KMS-11 (cell line): ENCODE results near the gene NFKBIL1.

Experiments used
- H2AFZ ChIP-seq: fragments of 200-600 bp; sonication (generic); 2 replicates; pipeline ENCODE4 v1.6.1; 2016; ENCODE audit warnings: antibody characterized with exemption, mixed run types, low read depth
- H3K27ac ChIP-seq: fragments of 200-600 bp; sonication (generic); 2 replicates; pipeline ENCODE4 v1.6.1; 2016; ENCODE audit warnings: mild to moderate bottlenecking, mixed run types
- H3K27me3 ChIP-seq: fragments of 200-600 bp; sonication (generic); 2 replicates; pipeline ENCODE4 v1.6.1; 2017; ENCODE audit warnings: mild to moderate bottlenecking, low read depth, mixed run types, moderate library complexity; ENCODE audit not compliant: insufficient read depth
- H3K36me3 ChIP-seq: fragments of 200-600 bp; sonication (generic); 2 replicates; pipeline ENCODE4 v1.6.1; 2017; ENCODE audit warnings: mild to moderate bottlenecking, mixed run types; ENCODE audit not compliant: insufficient read depth
- H3K4me1 ChIP-seq: fragments of 200-600 bp; sonication (generic); 2 replicates; pipeline ENCODE4 v1.6.1; 2016; ENCODE audit warnings: mild to moderate bottlenecking, low read depth, mixed run types; ENCODE audit not compliant: poor library complexity, severe bottlenecking
- H3K4me2 ChIP-seq: fragments of 200-600 bp; sonication (generic); 2 replicates; pipeline ENCODE4 v1.7.0; 2016; ENCODE audit warnings: mild to moderate bottlenecking, mixed run types
- H3K4me3 ChIP-seq: fragments of 200-600 bp; sonication (generic); IDR thresholded peaks from 2 replicates; pipeline ENCODE4 v1.6.1; 2017; ENCODE audit warnings: low read depth, low read length, mixed read lengths; ENCODE audit not compliant: insufficient read depth
- H3K79me2 ChIP-seq: fragments of 200-600 bp; sonication (generic); 2 replicates; pipeline ENCODE4 v1.6.1; 2016; ENCODE audit warnings: low read depth, mixed run types; ENCODE audit not compliant: insufficient read depth
- H3K9ac ChIP-seq: fragments of 200-600 bp; sonication (generic); 2 replicates; pipeline ENCODE4 v1.6.1; 2016; ENCODE audit warnings: mild to moderate bottlenecking, mixed run types
- H4K20me1 ChIP-seq: fragments of 200-600 bp; sonication (generic); 2 replicates; pipeline ENCODE4 v1.6.1; 2016; ENCODE audit warnings: mild to moderate bottlenecking, mixed run types; ENCODE audit not compliant: insufficient read depth
- CTCF ChIP-seq: fragments of 200-600 bp; sonication (generic); conservative IDR thresholded peaks from 2 replicates; pipeline ENCODE4 v1.6.1; 2017; ENCODE audit warnings: low read depth, mild to moderate bottlenecking, antibody characterized with exemption, low read length, moderate library complexity, mixed read lengths

The NFKBIL1 gene

DNA sequence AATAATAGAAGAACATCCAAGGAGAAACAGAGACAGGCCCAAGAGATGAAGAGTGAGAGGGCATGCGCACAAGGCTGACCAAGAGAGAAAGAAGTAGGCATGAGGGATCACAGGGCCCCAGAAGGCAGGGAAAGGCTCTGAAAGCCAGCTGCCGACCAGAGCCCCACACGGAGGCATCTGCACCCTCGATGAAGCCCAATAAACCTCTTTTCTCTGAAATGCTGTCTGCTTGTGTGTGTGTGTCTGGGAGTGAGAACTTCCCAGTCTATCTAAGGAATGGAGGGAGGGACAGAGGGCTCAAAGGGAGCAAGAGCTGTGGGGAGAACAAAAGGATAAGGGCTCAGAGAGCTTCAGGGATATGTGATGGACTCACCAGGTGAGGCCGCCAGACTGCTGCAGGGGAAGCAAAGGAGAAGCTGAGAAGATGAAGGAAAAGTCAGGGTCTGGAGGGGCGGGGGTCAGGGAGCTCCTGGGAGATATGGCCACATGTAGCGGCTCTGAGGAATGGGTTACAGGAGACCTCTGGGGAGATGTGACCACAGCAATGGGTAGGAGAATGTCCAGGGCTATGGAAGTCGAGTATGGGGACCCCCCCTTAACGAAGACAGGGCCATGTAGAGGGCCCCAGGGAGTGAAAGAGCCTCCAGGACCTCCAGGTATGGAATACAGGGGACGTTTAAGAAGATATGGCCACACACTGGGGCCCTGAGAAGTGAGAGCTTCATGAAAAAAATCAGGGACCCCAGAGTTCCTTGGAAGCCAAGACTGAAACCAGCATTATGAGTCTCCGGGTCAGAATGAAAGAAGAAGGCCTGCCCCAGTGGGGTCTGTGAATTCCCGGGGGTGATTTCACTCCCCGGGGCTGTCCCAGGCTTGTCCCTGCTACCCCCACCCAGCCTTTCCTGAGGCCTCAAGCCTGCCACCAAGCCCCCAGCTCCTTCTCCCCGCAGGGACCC is 27.0 kb downstream of the NFKBIL1 start:
- no peak overlapping the region for H3K9ac ChIP-seq
- no peak overlapping the region for H3K27ac ChIP-seq
- no peak overlapping the region for H3K4me3 ChIP-seq
- H3K27me3 ChIP-seq, result peaks cover 63% of the 10 kb centered on the region
- TF ChIP-seq CTCF, result no peak
- no peak overlapping the region for H3K4me2 ChIP-seq
- peaks cover 26% of the 10 kb centered on the region for H3K4me1 ChIP-seq
- no peak overlapping the region for H2AFZ ChIP-seq
- no peaks in the 10 kb centered on the region for H3K36me3 ChIP-seq
- H4K20me1 ChIP-seq, result no peaks in the 10 kb centered on the region
- H3K79me2 ChIP-seq, result no peaks in the 10 kb centered on the region

DNA sequence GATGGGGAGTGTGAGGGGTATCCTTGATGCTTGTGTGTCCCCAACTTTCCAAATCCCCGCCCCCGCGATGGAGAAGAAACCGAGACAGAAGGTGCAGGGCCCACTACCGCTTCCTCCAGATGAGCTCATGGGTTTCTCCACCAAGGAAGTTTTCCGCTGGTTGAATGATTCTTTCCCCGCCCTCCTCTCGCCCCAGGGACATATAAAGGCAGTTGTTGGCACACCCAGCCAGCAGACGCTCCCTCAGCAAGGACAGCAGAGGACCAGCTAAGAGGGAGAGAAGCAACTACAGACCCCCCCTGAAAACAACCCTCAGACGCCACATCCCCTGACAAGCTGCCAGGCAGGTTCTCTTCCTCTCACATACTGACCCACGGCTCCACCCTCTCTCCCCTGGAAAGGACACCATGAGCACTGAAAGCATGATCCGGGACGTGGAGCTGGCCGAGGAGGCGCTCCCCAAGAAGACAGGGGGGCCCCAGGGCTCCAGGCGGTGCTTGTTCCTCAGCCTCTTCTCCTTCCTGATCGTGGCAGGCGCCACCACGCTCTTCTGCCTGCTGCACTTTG is 28.0 kb downstream of the NFKBIL1 start, which contains the start of gene TNF:
Gene TNF (plus strand): TSS at position 231 of the 567 bp plus-strand sequence. CDS start 177 bp downstream, at position 408.
- no peak within 1 kb of the TSS for H3K4me3 ChIP-seq
- H3K79me2 ChIP-seq, result no peaks in the 10 kb centered on the region
- no peak within 1 kb of the TSS for H3K4me2 ChIP-seq
- H3K9ac ChIP-seq, result no peak within 1 kb of the TSS
- H2AFZ ChIP-seq, result no peak within 1 kb of the TSS
- peaks cover 15% of the 10 kb centered on the region for H3K4me1 ChIP-seq
- H3K27me3 ChIP-seq, result peaks cover 58% of the 10 kb centered on the region
- H4K20me1 ChIP-seq, result no peaks in the 10 kb centered on the region
- TF ChIP-seq CTCF, result no peak
- no peak within 1 kb of the TSS for H3K27ac ChIP-seq
- no peaks in the 10 kb centered on the region for H3K36me3 ChIP-seq

DNA sequence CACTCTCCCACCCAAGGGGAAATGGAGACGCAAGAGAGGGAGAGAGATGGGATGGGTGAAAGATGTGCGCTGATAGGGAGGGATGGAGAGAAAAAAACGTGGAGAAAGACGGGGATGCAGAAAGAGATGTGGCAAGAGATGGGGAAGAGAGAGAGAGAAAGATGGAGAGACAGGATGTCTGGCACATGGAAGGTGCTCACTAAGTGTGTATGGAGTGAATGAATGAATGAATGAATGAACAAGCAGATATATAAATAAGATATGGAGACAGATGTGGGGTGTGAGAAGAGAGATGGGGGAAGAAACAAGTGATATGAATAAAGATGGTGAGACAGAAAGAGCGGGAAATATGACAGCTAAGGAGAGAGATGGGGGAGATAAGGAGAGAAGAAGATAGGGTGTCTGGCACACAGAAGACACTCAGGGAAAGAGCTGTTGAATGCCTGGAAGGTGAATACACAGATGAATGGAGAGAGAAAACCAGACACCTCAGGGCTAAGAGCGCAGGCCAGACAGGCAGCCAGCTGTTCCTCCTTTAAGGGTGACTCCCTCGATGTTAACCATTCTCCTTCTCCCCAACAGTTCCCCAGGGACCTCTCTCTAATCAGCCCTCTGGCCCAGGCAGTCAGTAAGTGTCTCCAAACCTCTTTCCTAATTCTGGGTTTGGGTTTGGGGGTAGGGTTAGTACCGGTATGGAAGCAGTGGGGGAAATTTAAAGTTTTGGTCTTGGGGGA is 28.7 kb downstream of the NFKBIL1 start:
- no peak for TF ChIP-seq CTCF
- Histone ChIP-seq H3K79me2 (no peaks in the 10 kb centered on the region), H3K27ac (no peak overlapping the region), H4K20me1 (no peaks in the 10 kb centered on the region), H3K27me3 (peaks cover 61% of the 10 kb centered on the region), H3K9ac (no peak overlapping the region), H3K4me1 (peaks cover 17% of the 10 kb centered on the region), H2AFZ (no peak overlapping the region), H3K36me3 (no peaks in the 10 kb centered on the region), H3K4me3 (no peak overlapping the region), H3K4me2 (no peak overlapping the region)

DNA sequence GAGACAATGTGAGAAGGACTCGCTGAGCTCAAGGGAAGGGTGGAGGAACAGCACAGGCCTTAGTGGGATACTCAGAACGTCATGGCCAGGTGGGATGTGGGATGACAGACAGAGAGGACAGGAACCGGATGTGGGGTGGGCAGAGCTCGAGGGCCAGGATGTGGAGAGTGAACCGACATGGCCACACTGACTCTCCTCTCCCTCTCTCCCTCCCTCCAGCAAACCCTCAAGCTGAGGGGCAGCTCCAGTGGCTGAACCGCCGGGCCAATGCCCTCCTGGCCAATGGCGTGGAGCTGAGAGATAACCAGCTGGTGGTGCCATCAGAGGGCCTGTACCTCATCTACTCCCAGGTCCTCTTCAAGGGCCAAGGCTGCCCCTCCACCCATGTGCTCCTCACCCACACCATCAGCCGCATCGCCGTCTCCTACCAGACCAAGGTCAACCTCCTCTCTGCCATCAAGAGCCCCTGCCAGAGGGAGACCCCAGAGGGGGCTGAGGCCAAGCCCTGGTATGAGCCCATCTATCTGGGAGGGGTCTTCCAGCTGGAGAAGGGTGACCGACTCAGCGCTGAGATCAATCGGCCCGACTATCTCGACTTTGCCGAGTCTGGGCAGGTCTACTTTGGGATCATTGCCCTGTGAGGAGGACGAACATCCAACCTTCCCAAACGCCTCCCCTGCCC is 29.6 kb downstream of the NFKBIL1 start:
- no peaks in the 10 kb centered on the region for H4K20me1 ChIP-seq
- no peak overlapping the region for H3K27ac ChIP-seq
- TF ChIP-seq CTCF, result no peak
- H3K4me1 ChIP-seq, result peaks cover 20% of the 10 kb centered on the region
- peaks cover 59% of the 10 kb centered on the region for H3K27me3 ChIP-seq
- no peaks in the 10 kb centered on the region for H3K36me3 ChIP-seq
- no peak overlapping the region for H3K4me3 ChIP-seq
- H3K9ac ChIP-seq, result no peak overlapping the region
- H3K79me2 ChIP-seq, result no peaks in the 10 kb centered on the region
- H2AFZ ChIP-seq, result no peak overlapping the region
- no peak overlapping the region for H3K4me2 ChIP-seq
